Measurements from ENCODE around the gene PITX2. TPM values are rescaled to one million over a fixed set of nuclear protein-coding genes. Genes with fewer than 3 reads are reported as not detected.
"Not testable (repeated sequence)": the region's sequence is repeated elsewhere in the genome, so short reads cannot be mapped to it uniquely, and the experiment has no call there.

Gene PITX2
- total RNA-seq, 1 donor from 2014 or later, result 0.30 TPM

DNA sequence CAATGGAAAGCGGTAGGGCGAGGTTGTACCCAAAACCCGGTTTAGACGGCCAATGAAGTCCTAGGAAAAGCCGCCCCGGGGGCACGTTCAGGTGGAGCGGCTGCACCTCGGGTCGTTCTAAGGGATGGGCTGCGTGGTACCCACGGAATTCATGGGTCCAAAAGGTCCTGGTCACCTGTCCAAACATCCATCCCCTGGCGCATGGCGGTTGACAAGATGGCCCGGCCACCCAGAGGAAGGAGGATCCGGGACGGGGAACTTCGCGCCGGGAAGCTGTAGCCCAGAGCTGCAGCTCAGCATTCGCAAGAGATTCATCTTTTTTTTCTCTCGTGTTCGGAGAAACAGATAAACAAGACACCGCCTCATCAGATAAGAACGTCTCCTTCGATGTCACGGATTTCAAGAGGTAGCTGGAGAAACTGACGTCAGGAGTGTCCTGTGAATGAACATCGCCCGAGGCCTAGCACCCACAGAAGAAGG, 10.9 kb downstream of the PITX2 start:
- no peak for DNase-seq (ENCODE audit: low read depth)

DNA sequence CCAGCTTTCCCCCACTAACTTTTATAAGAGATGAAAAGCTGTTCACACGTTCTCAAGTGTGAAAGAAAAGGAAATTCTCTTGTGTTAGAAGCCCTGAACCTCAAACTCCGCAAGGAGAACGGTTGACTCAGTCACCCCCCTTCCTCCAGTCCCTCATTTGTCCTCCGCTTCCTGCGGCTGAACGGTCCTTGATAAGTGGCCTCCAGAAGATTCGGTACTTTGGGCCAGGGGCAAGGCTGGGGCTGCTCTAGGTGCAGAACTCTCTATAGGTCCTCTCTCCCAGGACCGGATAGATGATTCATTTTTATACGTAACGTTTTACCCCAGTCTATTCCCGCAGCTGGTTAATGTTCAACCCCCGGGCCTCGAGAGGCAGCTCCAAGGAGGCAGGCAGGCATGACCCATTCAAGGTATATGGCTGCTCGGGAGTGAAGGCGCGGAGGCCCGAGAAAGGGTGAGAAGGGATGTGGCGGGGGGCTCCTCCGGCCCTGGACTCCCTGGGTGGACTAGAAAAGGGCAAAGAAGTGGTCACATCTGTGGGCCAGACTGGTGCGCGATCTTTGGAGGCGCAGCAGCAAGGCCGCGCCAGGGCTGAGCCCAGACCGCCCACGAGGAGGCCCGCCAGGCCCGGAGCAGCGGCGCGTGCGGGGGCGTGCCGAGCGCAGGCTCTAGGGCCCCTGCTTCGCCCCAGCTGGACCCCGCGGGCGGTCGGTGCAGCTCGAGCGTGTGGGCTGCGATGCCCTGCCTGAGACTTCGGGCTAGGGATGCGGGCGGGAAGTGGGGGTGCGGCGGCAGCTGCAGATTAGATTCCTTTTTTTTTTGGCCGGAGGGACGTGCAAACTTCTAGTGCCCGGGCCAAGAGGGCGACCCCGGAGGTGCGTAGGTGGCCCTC, 11.7 kb downstream of the PITX2 start:
- peak; percentile 92 for DNase-seq (ENCODE audit: low read depth)

DNA sequence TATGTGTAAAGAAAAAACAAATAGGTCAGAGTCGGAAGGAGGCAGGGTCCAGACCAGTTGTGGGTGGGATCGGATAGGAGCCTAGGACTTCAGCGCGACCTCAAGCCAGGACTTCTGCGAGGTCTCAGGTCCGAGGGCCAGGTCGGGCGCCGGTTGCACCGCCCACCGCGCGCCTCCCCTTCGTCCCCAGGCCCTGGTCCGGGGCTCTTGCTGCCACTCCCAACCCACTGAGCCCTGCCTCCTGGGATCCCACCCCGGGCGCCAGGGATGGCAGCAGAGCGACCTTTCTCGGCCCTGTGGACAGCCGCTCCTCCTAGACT, 12.3 kb downstream of the PITX2 start:
- DNase-seq (ENCODE audit: low read depth), result no peak

DNA sequence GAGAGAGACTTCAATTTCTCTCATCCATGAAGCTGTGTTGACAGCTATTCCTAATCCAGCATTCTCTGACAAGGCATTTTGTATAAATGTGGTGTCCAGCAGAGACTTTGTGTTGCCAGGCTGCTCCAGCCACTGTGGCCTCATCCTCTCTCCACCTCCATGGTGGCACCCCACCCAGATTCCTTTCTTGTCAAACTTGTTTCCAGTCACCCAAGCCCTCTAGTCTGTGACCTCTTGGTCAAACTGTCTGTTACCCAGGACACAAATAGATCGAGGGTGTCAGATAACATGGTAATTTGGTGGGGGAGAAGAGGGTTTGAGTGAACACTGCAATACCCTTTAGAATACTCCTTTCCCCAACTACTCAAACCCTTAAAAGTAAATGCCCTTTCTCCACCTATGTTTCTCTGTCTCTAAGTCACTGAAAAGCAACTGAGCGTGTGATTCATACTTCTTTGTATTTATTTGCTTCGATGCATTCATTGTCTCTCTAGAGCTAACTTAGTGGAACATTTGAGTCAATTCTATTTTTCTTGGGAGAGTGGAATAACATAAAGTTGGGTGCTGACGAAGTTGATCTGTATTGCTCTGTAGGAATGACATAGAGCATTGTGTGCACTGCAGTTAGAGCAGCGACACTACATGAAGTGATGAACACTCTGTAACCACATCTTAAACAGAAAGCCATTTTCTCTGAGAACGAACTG, 13.7 kb downstream of the PITX2 start:
- DNase-seq (ENCODE audit: low read depth), result peak; percentile 80

DNA sequence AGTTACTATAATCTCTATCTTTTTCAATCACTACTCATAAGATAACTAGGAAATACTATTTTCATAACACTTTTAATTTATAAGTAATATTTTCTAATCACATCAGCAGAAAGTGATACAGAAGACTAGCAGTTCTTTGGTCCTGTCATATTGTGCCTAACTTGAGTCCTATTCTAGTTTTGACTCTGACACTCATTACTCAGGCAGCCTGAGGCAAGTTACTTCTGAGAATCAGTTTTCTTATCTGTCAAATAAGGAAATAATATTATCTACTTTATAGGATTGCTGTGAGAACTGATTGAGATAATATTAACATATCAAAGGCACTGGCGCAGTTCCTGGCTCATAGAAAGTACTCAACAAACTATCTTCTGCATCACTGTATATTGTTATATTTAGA, 17.8 kb downstream of the PITX2 start:
- DNase-seq (ENCODE audit: low read depth), result no peak

DNA sequence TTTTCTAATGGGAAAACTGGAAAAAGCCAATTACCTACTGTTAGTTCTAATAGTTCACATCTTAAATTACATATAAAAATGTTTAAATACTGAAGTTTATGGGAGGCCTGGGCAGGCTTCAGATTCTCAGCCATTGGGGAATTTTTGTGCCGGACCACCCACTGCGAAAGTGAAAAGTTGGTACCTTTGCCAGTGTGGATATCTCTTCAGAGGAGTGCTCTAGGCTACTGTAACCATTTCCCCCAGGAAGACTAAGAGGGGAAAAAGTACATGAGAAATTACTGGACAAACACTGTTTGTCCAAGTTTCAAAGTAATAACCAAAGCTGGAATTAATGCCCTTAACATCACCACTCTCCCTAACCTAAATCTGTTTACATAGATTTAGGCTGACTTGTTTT, 20.8 kb downstream of the PITX2 start:
- no peak for DNase-seq (ENCODE audit: low read depth)

DNA sequence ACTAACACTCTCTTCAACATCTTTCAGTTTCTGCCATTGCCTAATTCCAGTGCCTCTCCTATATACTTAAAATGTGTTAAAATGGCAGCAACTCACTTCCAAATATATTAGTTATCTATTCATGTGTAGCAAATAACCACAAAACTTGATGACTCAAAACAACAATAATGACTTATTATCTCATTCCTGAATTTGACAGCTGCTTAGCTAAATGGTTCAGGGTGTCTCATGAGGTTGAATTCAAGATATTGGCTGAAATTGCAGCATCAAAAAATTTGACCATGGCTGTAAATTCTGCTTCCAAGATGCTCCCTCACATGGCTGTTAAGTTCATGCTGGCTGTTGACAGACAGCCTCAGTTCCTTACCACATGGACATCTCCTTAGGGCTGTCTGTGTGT, 25.3 kb downstream of the PITX2 start:
- DNase-seq (ENCODE audit: low read depth), result no peak

DNA sequence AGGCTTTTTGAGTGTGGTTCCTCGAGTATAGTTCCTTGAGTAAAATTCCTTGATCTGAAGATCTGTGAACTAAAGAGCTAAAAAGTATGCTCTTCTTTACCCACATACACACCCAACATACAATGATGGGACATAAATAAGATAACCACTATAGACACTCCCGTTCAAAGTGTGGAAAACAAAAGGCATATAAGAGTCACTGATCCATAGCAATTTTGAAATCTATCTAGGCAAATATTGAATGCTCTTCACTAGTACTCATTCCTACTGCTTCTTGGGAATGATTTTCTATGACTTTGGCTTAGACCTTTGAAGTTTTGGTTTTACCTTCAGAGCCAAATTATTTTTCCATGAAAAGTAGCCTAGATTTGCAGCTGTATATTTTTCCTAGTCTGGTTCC, 26.4 kb downstream of the PITX2 start:
- DNase-seq (ENCODE audit: low read depth), result no peak

DNA sequence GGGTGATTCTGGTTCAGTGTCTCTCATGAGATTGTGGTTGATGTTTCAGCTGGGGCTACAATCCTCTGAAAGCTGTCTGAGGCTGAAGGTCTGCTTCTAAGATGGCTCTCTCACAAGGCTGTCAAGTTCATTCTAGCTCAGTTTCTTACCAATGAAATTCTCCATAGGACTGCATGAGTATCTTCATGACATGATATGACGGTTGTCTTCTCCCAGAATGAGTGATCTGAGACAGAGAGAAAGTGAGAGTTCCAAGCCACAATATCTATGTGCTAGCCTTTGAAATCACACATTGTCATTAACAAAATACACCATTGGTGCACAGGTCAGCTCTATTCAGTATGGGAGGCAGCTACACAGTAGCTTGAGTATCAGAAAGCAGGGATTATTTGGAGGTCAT, 27.3 kb downstream of the PITX2 start:
- DNase-seq (ENCODE audit: low read depth), result no peak

DNA sequence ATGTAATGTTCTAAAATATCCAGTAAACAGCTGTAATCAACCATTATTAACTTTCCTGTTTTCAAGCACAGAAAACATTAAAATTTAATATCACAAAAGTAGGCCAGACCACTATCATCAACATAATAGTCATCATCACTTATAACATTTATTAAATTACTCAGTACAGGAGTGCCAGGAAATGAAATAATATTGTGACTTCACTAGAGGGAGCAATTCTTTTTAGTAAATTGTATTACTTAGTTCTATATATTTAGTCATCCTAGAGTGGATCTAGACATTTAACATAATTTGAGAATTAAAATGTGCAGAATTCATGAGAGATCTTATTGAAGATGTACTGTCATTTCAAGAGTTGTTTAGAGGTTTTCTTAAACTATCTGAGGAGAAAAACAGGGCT, 33.6 kb downstream of the PITX2 start:
- no peak for DNase-seq (ENCODE audit: low read depth)

DNA sequence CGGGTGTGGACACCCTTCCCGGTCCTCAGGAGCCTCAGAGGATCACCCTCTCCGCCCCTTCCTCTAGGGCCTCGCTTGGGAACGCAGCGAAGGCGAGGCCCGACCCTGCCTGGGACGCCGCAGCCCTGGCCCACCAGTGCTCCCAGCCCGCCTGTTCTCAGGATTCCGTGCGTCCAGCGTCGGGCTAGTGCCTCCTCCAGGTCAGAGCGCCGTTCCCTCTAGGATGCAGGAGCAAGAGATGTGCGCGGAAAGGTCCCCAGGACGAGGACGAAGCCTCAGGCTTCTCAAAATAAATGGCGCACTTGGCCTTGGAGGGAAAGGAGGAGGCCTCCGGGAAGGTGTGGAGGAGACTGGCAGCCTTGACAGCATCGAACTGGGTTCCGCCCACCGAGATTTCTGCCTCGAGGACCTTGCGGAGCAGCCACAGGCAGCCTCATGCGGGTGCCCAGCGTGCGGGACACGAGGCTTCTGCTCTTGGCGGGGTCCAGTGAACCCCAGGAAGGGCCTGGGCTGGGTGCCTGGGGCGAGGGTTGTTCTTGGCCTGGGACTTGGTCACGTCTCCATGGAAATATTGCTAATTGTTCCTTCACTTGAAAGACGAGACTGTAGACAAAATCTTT, 35.1 kb downstream of the PITX2 start:
- no peak for DNase-seq (ENCODE audit: low read depth)

DNA sequence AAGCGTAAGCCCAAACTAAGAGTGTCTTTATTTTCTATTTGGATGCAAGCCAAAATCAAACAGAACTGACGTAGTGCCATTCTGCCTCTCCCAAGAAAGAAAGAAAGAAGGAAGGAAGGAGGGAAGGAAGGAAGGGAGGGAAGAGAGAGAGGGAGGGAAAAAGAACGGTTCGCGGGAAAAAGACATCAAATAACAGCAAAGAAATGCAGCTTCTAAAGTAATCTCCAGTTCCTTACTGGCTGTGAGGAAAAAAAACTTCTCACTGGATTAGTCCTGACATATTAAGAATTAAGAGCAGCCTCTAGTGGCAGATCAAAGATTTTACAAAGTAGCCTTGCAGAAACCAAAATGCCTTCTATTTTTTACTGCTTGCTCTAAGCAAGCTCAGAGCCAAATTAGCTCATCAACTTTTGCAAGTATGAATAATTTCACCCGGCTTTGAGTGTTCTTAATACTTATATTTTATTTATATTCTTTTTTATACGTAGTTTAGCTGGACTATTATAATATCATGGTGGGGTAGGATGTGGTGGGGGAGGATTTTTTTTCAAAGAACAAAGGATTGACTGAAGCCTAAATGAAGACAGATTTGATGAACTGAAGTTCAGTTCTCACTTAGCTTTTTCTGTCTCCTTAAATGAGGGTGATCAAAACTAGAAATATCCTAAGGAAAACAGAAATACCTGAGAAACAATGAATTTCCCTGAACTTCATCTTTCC, 36.6 kb downstream of the PITX2 start:
- DNase-seq (ENCODE audit: low read depth), result peak; percentile 86

DNA sequence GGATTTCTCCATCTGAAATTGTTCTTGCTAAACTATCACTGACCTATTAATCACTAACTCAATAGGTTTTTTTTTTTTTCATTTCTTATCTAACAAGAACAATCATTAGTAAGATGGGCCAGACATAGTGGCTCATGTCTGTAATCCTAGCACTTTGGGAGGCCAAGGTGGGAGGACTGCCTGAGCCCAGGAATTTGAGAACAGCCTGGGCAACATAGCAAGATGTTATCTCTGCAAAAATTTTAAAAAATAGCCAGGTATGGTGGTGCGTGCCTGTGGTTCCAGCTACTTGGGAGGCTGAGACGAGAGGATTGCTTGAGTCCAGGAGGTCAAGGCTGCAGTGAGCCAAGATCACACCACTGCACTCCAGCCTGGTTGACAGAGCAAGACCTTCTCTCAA, 46.2 kb downstream of the PITX2 start:
- not testable (repeated sequence) for DNase-seq (ENCODE audit: low read depth)

Other genes with a start within 250 kb of the PITX2 start
- gene ENPEP, start 146.9 kb downstream of the PITX2 start, total RNA-seq, result 21.9 and 115 TPM in 2 replicates